ENCODE measurements around the gene HSFX4.
"Not testable (repeated sequence)": the region's sequence is repeated elsewhere in the genome, so short reads cannot be mapped to it uniquely, and the experiment has no call there.

Gene HSFX4

GRCh38 chrX:149929400-149929799 is at the start of gene HSFX4:
Gene HSFX4, plus strand, starts transcription at chrX:149929573. Its CDS starts 72 bp downstream, at chrX:149929645.
- not testable (repeated sequence) for DNase-seq (ENCODE audit: low read depth)

- DNase-seq (ENCODE audit: low read depth) = no peak
These were observed 48.2 kb upstream of the HSFX4 start, which contains the start of gene MAGEA8 for GRCh38 chrX:149881081-149881711. Gene MAGEA8, plus strand, starts transcription at chrX:149881183. Its CDS starts 3,090 bp downstream, at chrX:149884273.

- not testable (repeated sequence) for DNase-seq (ENCODE audit: low read depth)
These were observed 38.5 kb upstream of the HSFX4 start for GRCh38 chrX:149890828-149891227.

GRCh38 chrX:149898554-149898953 is 30.8 kb upstream of the HSFX4 start:
- no peak for DNase-seq (ENCODE audit: low read depth)

GRCh38 chrX:149903889-149904748 is 25.3 kb upstream of the HSFX4 start:
- no peak for DNase-seq (ENCODE audit: low read depth)

- DNase-seq (ENCODE audit: low read depth) = no peak
These were observed 21.1 kb upstream of the HSFX4 start for GRCh38 chrX:149908308-149908707.

- no peak for DNase-seq (ENCODE audit: low read depth)
These were observed 20.6 kb upstream of the HSFX4 start for GRCh38 chrX:149908727-149909126.

- DNase-seq (ENCODE audit: low read depth) = no peak
These were observed 19.8 kb upstream of the HSFX4 start for GRCh38 chrX:149909324-149910177.

GRCh38 chrX:149910178-149910695 is 19.1 kb upstream of the HSFX4 start:
- DNase-seq (ENCODE audit: low read depth) = no peak

- DNase-seq (ENCODE audit: low read depth) = no peak
These were observed 12.5 kb upstream of the HSFX4 start for GRCh38 chrX:149916745-149917392.

GRCh38 chrX:149923836-149924235 is 5.5 kb upstream of the HSFX4 start:
- DNase-seq (ENCODE audit: low read depth) = not testable (repeated sequence)

- not testable (repeated sequence) for DNase-seq (ENCODE audit: low read depth)
These were observed 4.9 kb upstream of the HSFX4 start for GRCh38 chrX:149924434-149924833.

GRCh38 chrX:149927245-149927963 is 2.0 kb upstream of the HSFX4 start:
- not testable (repeated sequence) for DNase-seq (ENCODE audit: low read depth)

GRCh38 chrX:149927964-149928258 is 1.5 kb upstream of the HSFX4 start:
- DNase-seq (ENCODE audit: low read depth) = not testable (repeated sequence)

- not testable (repeated sequence) for DNase-seq (ENCODE audit: low read depth)
These were observed 738 bp upstream of the HSFX4 start for GRCh38 chrX:149928635-149929034.

GRCh38 chrX:149931355-149931754 is 2.0 kb downstream of the HSFX4 start:
- not testable (repeated sequence) for DNase-seq (ENCODE audit: low read depth)

GRCh38 chrX:149932150-149932549 is 2.8 kb downstream of the HSFX4 start:
- not testable (repeated sequence) for DNase-seq (ENCODE audit: low read depth)

- DNase-seq (ENCODE audit: low read depth) = not testable (repeated sequence)
These were observed 3.6 kb downstream of the HSFX4 start for GRCh38 chrX:149932970-149933369.

- DNase-seq (ENCODE audit: low read depth) = not testable (repeated sequence)
These were observed 4.2 kb downstream of the HSFX4 start for GRCh38 chrX:149933547-149933946.

GRCh38 chrX:149937328-149937727 is 8.0 kb downstream of the HSFX4 start:
- DNase-seq (ENCODE audit: low read depth) = not testable (repeated sequence)
